DND-41 (cell line): ENCODE data around the gene NUPR1.

ENCODE experiments used
- CTCF ChIP-seq: IDR thresholded peaks from 2 replicates; pipeline ENCODE4 v1.5.1; 2012; ENCODE audit warnings: borderline replicate concordance, low read length, moderate library complexity, mild to moderate bottlenecking; ENCODE audit not compliant: poor library complexity, severe bottlenecking; ENCODE audit errors: extremely low read depth
- EZH2 ChIP-seq: IDR thresholded peaks from 3 replicates; pipeline ENCODE4 v1.6.1; 2012; ENCODE audit warnings: borderline replicate concordance, low read depth, mild to moderate bottlenecking, moderate library complexity, low read length, inconsistent platforms; ENCODE audit not compliant: severe bottlenecking

GRCh38 chr16:28501258-28502232 lies 37.2 kb downstream of the NUPR1 start:
- no peak for TF ChIP-seq CTCF
- no peak for TF ChIP-seq EZH2
